Sigmoid colon (tissue), 7 donors: Measurements from ENCODE around the gene AFDN. TPM values are rescaled to one million over a fixed set of nuclear protein-coding genes. Genes with fewer than 3 reads are reported as not detected.

Experiments used
- DNase-seq: peaks from one replicate; pipeline ENCODE4 v3.0.0-alpha.2; 2019
- H3K27ac ChIP-seq, 4 donors: fragments of 200-600 bp; sonication (generic); one replicate each; pipeline ENCODE4 v1.5.1; 2016 to 2019; ENCODE audit warnings: mild to moderate bottlenecking in 1 of 4
- H3K27me3 ChIP-seq, 3 donors: fragments of 200-600 bp; sonication (generic); one replicate each; pipeline ENCODE4 v1.5.1; 2019; ENCODE audit warnings: mild to moderate bottlenecking in 1 of 3
- H3K36me3 ChIP-seq, 4 donors: fragments of 200-600 bp; sonication (generic); one replicate each; pipeline ENCODE4 v1.5.1; 2016 to 2019
- H3K4me1 ChIP-seq, 4 donors: fragments of 200-600 bp; sonication (generic); one replicate each; pipeline ENCODE4 v1.5.1; 2017 to 2019
- H3K4me3 ChIP-seq, 4 donors: fragments of 200-600 bp; sonication (generic); one replicate each; pipeline ENCODE4 v1.5.1; 2017 to 2019; ENCODE audit warnings: mild to moderate bottlenecking in 2 of 4, moderate library complexity in 1 of 4
- H3K9me3 ChIP-seq, 4 donors: fragments of 200-600 bp in 3 of 4; sonication (generic) in 3 of 4; one replicate each; pipeline versions ENCODE4 v1.5.1 to v1.6.1; 2013 to 2019
- EP300 ChIP-seq, 4 donors: sonication (generic); formaldehyde crosslinking; IDR thresholded peaks; one replicate each; pipeline ENCODE4 v1.6.1; 2017; ENCODE audit warnings: antibody characterized with exemption in 4 of 4
- POLR2A ChIP-seq, 2 donors: fragments of 450-650 bp; IDR thresholded peaks; one replicate each; pipeline ENCODE4 v1.6.1; 2016; ENCODE audit warnings: antibody characterized with exemption in 2 of 2, mild to moderate bottlenecking in 2 of 2, moderate library complexity in 2 of 2
- POLR2AphosphoS5 ChIP-seq, 4 donors: sonication (generic); formaldehyde crosslinking; IDR thresholded peaks; one replicate each; pipeline ENCODE4 v1.6.1; 2017; ENCODE audit warnings: antibody characterized with exemption in 4 of 4
- WGBS, 2 donors: extraction: QIAGEN DNeasy Blood & Tissue Kit; methylation state at CpG; one replicate each; pipeline ENCODE4 v1.1.7; 2013; 5-methylcytosine and 5-hydroxymethylcytosine counted together
- intact Hi-C: fragments of 100-400 bp; cut with DNase I; formaldehyde crosslinking; loops from one replicate; pipeline ENCODE4 v1.15.1; 2023
- polyA plus RNA-seq, 3 donors: library from polyadenylated mRNA; stranded (reverse); fragments of 200-250 nt; gene quantifications; one replicate each; pipeline ENCODE4 v1.2.3, GENCODE V29; 2013
- total RNA-seq, 4 donors: library from RNA; depleted of rRNA; stranded (reverse); fragments of >200 nt; gene quantifications; one replicate each; pipeline ENCODE4 v1.1.0, GENCODE V29; 2016
- TF ChIP-seq, protein P1 (sequence below), 4 experiments: fragments of 450-650 bp in 3 of 4; fragments of 200-600 bp in 1 of 4; IDR thresholded peaks; one replicate each; pipeline ENCODE4 v1.5.1; 2016 to 2019; ENCODE audit warnings: antibody characterized with exemption in 4 of 4, mild to moderate bottlenecking in 3 of 4, moderate library complexity in 2 of 4
- donor health status: healthy with polysubstance abuse.
- donor health status: Bipolar disorder and iron deficiency.
- donor health status: healthy.

AFDN gene
- total and polyA plus RNA-seq, 7 donors: 43.2 to 104 (median 83.6) TPM

- intact Hi-C loops: no loop called here
- no peaks in the 10 kb centered on the region for H3K4me1 ChIP-seq
- H3K36me3 ChIP-seq: no peaks in the 10 kb centered on the region
- no peaks in the 10 kb centered on the region for H3K27me3 ChIP-seq
- no peak overlapping the region for H3K4me3 ChIP-seq
- no peak for DNase-seq
- H3K27ac ChIP-seq: no peak overlapping the region
- no peaks in the 10 kb centered on the region for H3K9me3 ChIP-seq
- 83 to 94% methylated on average over 6 of the region's 6 CpGs for WGBS, 2 donors
- TF ChIP-seq, protein P1, sequence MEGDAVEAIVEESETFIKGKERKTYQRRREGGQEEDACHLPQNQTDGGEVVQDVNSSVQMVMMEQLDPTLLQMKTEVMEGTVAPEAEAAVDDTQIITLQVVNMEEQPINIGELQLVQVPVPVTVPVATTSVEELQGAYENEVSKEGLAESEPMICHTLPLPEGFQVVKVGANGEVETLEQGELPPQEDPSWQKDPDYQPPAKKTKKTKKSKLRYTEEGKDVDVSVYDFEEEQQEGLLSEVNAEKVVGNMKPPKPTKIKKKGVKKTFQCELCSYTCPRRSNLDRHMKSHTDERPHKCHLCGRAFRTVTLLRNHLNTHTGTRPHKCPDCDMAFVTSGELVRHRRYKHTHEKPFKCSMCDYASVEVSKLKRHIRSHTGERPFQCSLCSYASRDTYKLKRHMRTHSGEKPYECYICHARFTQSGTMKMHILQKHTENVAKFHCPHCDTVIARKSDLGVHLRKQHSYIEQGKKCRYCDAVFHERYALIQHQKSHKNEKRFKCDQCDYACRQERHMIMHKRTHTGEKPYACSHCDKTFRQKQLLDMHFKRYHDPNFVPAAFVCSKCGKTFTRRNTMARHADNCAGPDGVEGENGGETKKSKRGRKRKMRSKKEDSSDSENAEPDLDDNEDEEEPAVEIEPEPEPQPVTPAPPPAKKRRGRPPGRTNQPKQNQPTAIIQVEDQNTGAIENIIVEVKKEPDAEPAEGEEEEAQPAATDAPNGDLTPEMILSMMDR (IDR thresholded peaks at IDR 0.05): no peak
- TF ChIP-seq POLR2A (IDR thresholded peaks at IDR 0.05): no peak
- no peak for TF ChIP-seq POLR2AphosphoS5 (IDR thresholded peaks at IDR 0.05)
- TF ChIP-seq EP300 (IDR thresholded peaks at IDR 0.05): no peak
Observed at GRCh38 chr6:167807200-167807599, 19.5 kb upstream of the AFDN start.

DNA sequence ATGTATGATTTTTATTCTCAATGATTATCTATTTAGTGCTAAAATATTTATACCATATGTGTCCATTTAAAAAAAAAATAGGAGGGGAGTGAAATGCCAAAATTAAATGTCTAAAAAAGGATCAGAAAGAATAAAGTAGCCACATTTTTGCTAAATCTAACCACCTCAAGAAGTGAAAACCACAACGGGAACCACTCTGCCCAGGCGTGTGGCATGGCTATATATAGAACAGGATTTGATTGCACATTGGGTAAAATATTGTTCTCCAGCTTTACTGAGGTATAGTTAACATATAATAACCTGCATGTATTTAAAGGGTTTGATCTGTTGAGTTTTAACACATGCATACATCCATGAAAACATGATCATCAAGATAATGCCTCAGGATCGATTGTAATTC, 19.0 kb upstream of the AFDN start:
- H3K4me3 ChIP-seq: no peak overlapping the region
- H3K4me1 ChIP-seq: no peaks in the 10 kb centered on the region
- no peaks in the 10 kb centered on the region for H3K36me3 ChIP-seq
- 43 to 62% methylated on average over 3 of the region's 3 CpGs for WGBS, 2 donors
- no peak overlapping the region for H3K27ac ChIP-seq
- no peak for DNase-seq
- H3K27me3 ChIP-seq: no peaks in the 10 kb centered on the region
- intact Hi-C loops: no loop called here
- TF ChIP-seq POLR2A (IDR thresholded peaks at IDR 0.05): no peak
- TF ChIP-seq, protein P1 (IDR thresholded peaks at IDR 0.05): no peak
- TF ChIP-seq POLR2AphosphoS5 (IDR thresholded peaks at IDR 0.05): no peak
- TF ChIP-seq EP300 (IDR thresholded peaks at IDR 0.05): no peak
- H3K9me3 ChIP-seq: no peaks in the 10 kb centered on the region

GRCh38 chr6:167811040-167811439, 15.7 kb upstream of the AFDN start:
- no peak for TF ChIP-seq EP300 (IDR thresholded peaks at IDR 0.05)
- no peak for TF ChIP-seq POLR2A (IDR thresholded peaks at IDR 0.05)
- TF ChIP-seq POLR2AphosphoS5 (IDR thresholded peaks at IDR 0.05): no peak
- TF ChIP-seq, protein P1 (IDR thresholded peaks at IDR 0.05): no peak

DNA sequence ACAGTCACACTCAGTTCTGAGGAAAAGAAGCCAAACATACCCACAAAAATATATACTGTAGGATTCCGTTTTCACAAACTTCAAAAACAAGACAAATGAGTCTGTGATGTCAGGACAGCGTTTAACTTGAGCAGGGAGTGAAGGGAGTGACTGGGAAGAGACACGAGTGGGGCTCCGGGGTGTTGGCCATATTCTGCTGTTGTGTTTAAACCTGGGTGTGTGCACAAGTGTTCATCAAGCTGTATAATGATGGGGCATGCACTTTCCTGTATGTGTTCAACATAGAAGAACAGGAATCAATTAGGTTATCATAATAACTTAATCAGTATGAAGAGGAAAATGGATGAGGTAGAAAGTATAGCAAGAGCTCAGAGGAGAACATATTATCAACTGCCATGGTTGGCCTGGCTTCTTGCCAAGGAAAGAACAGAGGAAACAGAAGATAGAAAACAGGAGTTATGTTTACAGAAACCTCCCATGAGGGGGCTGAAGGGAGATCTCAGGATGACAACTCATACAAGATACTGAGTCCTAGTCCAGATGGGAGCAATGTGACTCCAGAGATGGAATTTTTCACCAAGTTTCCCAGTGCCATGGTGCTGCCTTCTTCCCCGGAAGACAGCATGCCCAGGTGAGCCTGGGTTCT, 15.1 kb upstream of the AFDN start:
- no peaks in the 10 kb centered on the region for H3K4me1 ChIP-seq
- H3K27ac ChIP-seq: no peak overlapping the region
- no peak for TF ChIP-seq POLR2A (IDR thresholded peaks at IDR 0.05)
- no peak for TF ChIP-seq POLR2AphosphoS5 (IDR thresholded peaks at IDR 0.05)
- TF ChIP-seq, protein P1 (IDR thresholded peaks at IDR 0.05): no peak
- TF ChIP-seq EP300 (IDR thresholded peaks at IDR 0.05): no peak
- no peak for DNase-seq
- H3K36me3 ChIP-seq: no peaks in the 10 kb centered on the region
- H3K27me3 ChIP-seq: no peaks in the 10 kb centered on the region
- 59 to 78% methylated on average over 5 of the region's 5 CpGs for WGBS, 2 donors
- H3K9me3 ChIP-seq: no peaks in the 10 kb centered on the region
- intact Hi-C loops: no loop called here
- no peak overlapping the region for H3K4me3 ChIP-seq

More at GRCh38 chr6:167811040-167811439, 15.7 kb upstream of the AFDN start:
- Histone ChIP-seq H3K27ac (no peak overlapping the region), H3K9me3 (no peaks in the 10 kb centered on the region), H3K4me1 (no peaks in the 10 kb centered on the region), H3K36me3 (no peaks in the 10 kb centered on the region), H3K4me3 (no peak overlapping the region), H3K27me3 (no peaks in the 10 kb centered on the region)
- 84 to 88% methylated on average over 5 of the region's 5 CpGs for WGBS, 2 donors
- intact Hi-C loops: no loop called here
- no peak for DNase-seq

DNA sequence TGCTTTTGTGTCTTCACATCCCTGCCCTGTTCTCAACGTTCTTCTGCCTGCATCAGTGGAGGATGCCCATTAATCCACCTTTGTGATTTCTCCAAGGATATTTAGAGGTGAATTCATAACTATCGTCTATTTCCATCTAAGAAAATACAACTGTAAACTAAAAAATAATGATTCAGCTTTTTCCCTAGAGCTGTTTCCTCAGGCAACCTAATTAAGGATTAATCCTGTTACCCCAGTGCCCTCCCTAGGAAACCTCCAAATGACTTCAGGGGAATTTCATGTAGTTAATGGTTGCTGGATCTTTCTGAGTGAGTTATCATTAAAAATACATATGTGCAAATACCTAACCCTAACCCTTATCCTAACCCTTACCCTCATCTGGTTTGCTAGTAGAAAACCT, 14.6 kb upstream of the AFDN start:
- Histone ChIP-seq H3K27ac (no peak overlapping the region), H3K4me3 (no peak overlapping the region), H3K9me3 (no peaks in the 10 kb centered on the region), H3K36me3 (no peaks in the 10 kb centered on the region), H3K4me1 (no peaks in the 10 kb centered on the region), H3K27me3 (no peaks in the 10 kb centered on the region)
- DNase-seq: no peak
- 72 to 74% methylated on average over 2 of the region's 2 CpGs for WGBS, 2 donors
- intact Hi-C loops: no loop called here
- TF ChIP-seq POLR2A (IDR thresholded peaks at IDR 0.05) (no peak), EP300 (IDR thresholded peaks at IDR 0.05) (no peak), POLR2AphosphoS5 (IDR thresholded peaks at IDR 0.05) (no peak)
- TF ChIP-seq, protein P1 (IDR thresholded peaks at IDR 0.05): no peak
